HG02884 (cell line): ENCODE measurements around the gene TYSND1.
"Not testable (repeated sequence)": the region's sequence is repeated elsewhere in the genome, so short reads cannot be mapped to it uniquely, and the experiment has no call there.

Experiments
- ATAC-seq: cut with Tn5 transposase; IDR thresholded peaks from one replicate; pipeline ENCODE4 v1.9.1; 2021; ENCODE audit warnings: mild to moderate bottlenecking, moderate library complexity; ENCODE audit not compliant: unreplicated experiment

The TYSND1 gene

GRCh38 chr10:70166394-70166793, 19.9 kb upstream of the TYSND1 start:
- no peak for ATAC-seq

DNA sequence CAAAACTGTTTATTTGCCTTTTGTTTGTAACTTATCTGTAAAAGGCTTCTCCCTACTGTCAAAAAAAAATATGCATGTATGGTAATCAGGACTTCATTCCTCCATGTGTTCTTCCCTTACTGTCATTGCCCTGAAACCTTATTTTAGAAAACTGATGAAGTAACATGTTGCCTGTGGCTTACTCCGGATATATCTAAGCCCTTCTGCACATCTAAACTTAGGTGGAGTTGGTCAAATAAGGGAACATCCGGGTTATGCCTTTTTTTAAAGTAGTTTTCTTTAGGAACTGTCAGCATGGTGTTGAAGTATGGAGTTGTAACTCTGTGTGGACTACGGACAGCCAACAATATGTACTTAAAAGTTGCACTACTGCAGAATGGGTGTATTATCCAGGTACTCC, 17.7 kb upstream of the TYSND1 start:
- ATAC-seq = no peak

DNA sequence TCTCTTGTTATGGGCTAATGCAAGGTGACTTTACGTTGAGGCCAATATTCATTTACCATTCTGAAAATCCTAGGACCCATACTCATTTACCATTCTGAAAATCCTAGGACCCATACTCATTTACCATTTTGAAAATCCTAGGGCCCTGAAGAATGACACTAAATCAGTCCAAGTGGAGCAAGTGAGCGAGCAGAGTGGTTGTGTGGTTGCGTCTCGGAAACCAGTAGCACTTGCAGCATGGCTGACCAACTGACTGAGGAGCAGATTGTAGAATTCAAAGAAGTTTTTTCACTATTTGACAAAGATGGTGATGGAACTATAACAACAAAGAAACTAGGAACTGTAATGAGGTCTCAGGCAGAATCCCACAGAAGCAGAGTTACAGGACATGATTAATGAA, 16.9 kb upstream of the TYSND1 start:
- no peak for ATAC-seq

- peak; percentile 84 for ATAC-seq
Observed at GRCh38 chr10:70162892-70163201, 16.3 kb upstream of the TYSND1 start.

DNA sequence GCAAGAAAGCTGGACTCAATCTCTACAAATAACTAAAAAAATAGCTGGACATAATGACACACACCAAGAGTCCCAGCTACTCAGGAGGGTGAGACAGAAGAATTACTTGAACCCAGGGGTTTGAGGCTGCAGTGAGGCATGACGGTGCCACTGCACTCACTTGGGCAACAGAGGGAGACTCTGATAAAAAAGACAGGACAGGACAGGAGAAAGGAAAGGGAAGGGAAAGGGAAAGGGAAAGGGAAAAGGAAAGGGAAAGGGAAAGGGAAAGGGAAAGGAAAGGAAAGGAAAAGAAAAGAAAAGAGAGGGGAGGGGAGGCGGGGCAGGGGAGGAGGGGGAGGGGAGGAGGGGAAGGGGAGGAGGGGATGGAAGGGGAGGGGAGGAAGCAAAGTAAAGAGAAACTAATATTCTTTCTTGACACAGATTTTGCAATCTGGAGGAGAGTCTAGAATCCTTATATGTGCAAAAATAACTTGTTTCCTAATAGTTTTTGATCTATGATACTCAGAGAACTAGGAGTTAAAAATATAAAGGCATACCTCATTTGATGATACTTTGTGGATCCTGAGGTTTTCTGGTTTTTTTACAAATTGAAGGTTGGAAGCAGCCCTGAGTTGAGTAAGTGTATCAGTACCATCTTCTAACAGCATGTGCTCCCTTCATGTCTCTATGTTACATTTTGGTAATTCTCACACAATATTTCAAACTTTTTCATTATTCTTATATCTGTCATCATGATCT, 15.8 kb upstream of the TYSND1 start:
- peak; percentile 31 for ATAC-seq

DNA sequence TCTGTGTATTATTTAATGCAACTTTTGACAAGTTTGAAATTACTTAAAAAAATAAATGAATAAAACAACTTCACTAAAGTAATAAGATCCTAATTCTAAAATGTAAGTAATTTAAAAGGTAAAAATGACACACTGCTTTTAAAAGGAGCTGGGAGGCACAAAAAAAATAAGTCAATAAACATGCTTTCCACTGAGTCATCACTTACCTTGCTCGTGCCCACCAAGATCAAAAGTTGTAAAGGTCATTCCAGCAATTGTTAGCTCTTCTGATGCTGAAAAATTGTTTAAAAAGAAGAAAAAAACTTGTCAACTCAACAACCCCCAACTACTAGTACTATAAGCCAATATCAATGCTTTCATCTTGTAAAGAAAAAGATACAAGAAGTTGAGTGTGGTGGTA, 14.3 kb upstream of the TYSND1 start:
- no peak for ATAC-seq

GRCh38 chr10:70159366-70159765, 12.9 kb upstream of the TYSND1 start:
- ATAC-seq = not testable (repeated sequence)

DNA sequence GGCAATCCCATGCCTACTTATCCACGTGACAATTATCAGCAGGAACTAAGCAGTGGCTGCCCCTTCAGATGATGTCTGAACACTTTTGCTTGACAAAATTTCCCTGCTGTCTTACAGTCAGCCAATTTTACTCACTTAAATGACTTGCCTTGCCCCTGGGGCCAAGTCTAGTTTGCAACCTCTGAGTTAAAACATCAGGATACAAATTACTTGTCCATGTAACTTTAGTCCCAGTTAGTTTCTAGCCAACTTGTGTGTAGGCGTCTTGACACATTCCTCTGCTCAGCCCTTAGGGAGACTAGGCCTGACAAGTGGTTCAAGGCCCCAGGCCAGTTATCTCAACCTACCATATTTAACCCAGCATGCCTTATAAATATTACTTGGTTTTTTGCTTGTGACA, 11.6 kb upstream of the TYSND1 start:
- no peak for ATAC-seq

DNA sequence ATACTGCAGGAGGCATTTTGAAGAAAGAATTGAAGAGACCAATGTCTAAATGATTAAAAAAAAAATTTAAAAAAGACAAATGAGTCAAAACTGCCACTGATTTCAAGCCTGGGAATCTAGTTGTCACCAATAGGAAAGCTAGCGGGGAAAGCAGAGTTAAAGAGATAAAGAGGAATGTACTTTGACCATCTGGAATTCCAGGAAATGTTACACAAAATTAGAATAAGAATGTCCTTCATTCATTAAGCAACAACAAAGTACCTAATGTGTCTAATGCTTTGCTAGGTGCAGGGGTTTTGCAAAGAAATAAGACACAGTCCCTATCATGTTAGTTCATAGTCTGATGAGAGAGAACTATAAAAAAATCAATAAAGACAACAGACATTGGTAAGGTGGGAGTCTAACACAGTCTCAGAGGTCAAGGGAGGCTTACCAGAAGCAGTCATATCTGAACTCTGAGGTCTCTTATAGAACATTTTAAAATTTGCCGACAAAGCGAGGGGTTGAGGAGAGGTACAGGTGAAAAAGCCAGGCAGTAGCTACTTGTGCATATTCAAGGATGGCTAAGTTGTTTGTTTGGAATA, 8.8 kb upstream of the TYSND1 start:
- no peak for ATAC-seq

- ATAC-seq = no peak
Observed at GRCh38 chr10:70148516-70148915, 2.0 kb upstream of the TYSND1 start.

DNA sequence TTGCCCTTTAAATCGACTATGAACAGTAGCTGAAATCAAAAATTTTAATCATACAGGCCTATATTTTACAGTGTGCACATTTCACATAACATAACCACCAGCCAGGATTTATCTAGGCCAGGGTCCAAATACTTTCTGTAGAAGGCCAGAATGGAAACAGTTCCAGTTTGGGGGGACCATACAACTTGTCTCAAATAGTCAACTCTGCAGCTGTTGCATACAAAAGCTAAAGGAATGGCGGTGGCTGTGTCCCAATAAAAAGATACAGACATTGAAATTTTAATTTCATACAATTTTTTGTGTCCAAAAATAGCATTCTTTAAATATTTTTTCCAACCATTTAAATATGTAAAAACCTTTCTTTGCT, 742 bp upstream of the TYSND1 start:
- no peak for ATAC-seq

- peak; percentile 42 for ATAC-seq
Observed at GRCh38 chr10:70145666-70146488, 623 bp downstream of the TYSND1 start.

DNA sequence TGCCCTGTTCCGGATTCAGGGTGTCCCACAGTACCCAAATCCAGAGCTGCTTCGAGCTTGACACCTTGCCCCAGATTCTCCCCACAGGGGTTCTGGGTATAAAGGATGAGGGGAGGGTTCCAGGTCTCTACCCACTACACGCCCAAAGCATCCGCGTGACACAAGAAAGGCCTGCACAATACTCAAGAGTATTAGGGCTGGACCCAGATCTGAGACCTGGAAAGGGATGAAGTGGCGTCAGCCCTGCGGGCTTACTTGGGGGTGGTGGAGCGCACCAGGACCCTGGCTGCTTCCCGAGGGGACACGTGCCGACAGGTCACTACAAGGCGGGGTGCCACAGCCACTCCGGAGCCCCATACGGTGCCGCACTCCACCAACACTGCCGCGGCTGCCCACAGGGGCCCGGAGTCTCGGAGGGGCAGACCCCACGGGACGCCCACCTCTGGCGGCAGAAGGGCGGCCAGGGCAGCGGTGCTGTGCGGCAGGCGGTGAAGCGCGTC, 1.3 kb downstream of the TYSND1 start:
- ATAC-seq = peak; percentile 7

GRCh38 chr10:70144372-70145110, 2.0 kb downstream of the TYSND1 start:
- no peak for ATAC-seq

- no peak for ATAC-seq
Observed at GRCh38 chr10:70142555-70142954, 3.9 kb downstream of the TYSND1 start.

DNA sequence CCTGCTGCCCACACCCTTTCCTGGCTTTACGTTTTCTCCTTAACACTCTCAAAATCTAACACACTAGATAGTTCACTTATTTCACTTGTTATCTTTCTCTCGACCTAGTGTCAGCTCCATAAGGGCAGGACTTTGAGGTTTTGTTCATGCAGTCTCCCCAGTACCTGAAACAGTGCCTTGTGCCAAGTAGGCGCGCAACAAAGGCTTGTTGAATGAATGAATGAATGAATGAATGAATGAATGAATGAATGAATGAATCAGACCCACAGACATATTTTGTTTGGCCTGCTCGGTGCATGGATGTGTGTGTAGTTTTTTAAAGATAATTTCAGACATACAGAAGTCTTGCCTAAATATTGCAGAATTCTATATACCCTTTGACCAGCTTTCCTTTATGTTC, 6.2 kb downstream of the TYSND1 start:
- ATAC-seq = no peak

- ATAC-seq = no peak
Observed at GRCh38 chr10:70139997-70140250, 6.6 kb downstream of the TYSND1 start.

DNA sequence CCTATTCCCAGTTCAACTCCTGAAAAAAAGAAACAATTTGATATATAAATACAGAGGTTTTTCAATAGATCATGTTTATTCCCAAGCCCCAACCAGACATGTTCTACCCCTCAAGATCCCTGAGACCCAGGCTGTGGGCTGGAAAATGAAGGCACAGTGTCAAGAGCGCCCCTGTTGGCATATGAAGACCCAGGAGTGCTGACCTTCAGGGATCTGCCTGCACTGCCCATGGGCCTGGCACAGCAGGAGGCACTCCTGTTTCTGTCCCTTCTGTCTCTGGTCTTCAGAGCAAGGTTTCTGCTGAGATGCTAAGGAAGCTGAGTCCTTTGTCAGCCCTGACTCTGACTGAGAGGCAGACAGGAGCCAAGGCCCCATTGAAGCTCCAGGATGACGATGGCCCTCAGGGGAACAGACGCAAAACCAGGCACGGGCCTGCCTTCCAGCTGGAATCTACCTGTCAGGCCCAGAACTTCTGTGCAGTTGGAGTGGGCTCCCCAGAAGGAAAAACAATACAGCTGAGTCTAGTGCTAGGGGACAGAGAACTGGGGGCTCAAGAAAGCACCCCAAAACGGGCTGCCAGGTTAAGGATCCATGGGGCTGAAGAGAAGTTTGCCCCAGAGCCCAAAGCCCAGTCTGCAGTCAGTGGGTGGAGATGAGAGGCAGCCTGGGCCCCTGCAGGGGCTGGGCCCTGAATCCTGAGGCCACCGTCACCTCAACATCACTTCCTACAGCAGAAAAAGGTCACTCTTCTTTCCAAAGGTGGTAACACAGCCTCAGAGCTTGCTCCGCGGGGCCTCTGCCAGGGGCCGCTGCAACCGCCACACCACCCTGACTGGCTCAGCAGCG, 7.1 kb downstream of the TYSND1 start:
- no peak for ATAC-seq

DNA sequence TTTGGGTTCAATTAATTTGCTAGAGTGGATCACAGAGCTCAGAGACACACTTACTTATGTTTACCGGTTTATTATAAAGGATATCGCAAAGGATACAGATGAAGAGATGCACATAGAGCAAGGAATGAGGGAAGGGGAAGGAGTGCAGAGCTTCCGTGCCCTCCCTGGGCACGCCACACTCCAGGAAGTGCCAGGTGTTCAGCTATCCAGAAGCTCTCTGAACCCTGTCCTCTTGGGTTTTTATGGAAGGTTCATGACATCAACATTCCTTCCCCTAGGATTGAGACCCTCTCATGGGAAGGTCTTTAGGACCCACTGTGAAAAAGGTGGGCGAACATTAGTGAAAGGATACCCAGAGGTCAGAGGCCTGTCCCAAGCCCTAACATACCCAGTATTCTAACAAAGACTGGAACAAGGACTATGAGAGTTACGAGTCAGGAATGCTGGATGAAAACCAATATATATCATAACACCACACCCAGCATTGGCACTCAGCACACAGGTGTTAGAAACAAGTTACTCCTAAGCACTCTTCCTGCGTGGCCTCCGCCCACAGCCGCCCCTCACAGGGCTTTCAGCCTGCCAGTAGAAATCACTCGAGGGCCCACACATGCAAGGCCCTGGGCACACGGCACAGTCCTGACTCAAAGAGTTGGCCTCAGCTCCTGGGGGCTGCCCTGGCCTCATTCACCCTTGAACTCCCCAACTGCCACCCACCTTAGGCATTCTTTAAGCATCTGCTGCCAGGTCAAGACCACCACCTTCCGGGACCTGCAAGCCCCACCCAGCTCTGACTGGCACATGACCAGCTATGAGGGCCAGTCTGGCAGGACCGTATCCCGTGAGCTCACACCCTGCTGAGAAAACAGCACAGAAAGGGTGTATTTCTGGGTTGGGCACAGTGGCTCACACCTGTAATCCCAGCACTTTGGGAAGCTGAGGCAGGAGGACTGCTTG, 8.3 kb downstream of the TYSND1 start:
- no peak for ATAC-seq

DNA sequence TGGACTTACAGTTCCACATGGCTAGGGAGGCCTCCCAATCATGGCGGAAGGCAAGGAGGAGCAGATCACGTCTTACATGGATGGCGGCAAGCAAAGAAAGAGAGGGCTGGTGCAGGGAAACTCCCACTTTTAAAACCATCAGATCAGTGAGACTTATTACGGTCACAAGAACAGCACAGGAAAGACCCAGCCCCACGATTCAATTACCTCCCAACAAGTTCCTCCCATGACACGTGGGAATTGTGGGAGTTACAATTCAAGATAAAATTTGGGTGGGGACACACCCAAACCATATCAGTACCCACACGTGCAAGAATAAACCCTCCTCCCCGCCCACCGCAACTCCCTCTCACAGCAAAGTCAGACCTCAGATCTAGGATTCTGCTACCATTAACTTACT, 9.4 kb downstream of the TYSND1 start:
- ATAC-seq = no peak
